GM21367 (cell line): ENCODE results near the gene VPS9D1.
"Not testable (repeated sequence)": the region's sequence is repeated elsewhere in the genome, so short reads cannot be mapped to it uniquely, and the experiment has no call there.

Experiments used
- ATAC-seq: cut with Tn5 transposase; IDR thresholded peaks from one replicate; pipeline ENCODE4 v1.9.1; 2021; ENCODE audit not compliant: unreplicated experiment

Gene VPS9D1

DNA sequence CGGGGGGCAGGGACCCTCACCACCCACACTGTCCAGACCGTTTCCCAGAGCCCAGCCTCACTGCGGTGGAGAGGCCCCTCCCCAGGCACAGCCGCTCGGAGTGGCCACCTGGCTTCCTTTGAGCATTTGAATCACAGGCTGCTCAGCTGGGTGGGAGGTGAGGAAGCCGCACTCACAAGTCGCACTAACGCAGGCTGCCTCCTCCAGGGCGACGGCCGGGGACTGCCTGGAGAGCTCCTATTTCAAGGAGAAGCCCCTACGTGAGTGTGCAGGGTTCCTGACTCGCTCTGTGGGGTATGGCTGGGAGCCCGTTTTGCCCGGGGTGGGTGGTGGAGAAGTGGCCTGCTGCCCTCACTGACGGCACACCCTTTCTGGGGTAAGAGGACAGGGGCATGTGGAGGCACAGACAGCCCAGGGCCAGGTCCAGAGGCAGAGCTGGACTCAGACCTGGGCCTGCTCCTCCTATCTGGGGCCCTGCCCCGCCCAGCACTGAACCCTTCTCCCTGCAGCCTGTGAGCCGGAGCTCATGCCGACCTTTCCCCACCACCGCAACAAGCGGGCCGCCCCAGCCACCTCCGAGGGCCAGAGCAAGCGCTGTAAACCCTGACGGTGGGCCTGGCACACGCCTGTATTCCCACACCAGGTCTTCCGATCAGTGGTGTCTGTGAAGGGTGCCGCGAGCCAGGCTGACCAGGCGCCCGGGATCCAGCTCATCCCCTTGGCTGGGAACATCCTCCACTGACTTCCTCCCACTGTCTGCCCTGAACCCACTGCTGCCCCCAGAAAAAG lies 25.4 kb downstream of the VPS9D1 start:
- ATAC-seq, result no peak

DNA sequence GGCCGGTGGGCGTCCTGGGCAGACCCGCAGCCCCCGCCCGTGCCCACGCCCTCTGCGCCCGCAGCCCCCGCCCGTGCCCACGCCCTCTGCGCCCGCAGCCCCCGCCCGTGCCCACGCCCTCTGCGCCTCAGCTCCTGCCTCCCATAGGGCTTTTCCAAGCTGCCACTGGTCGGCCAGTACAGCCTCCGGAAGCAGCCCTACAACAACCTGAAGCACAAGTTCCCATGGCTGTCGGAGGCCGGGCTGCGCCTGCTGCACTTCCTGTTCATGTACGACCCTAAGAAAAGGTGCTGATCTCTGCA lies 26.0 kb downstream of the VPS9D1 start:
- ATAC-seq, result not testable (repeated sequence)

DNA sequence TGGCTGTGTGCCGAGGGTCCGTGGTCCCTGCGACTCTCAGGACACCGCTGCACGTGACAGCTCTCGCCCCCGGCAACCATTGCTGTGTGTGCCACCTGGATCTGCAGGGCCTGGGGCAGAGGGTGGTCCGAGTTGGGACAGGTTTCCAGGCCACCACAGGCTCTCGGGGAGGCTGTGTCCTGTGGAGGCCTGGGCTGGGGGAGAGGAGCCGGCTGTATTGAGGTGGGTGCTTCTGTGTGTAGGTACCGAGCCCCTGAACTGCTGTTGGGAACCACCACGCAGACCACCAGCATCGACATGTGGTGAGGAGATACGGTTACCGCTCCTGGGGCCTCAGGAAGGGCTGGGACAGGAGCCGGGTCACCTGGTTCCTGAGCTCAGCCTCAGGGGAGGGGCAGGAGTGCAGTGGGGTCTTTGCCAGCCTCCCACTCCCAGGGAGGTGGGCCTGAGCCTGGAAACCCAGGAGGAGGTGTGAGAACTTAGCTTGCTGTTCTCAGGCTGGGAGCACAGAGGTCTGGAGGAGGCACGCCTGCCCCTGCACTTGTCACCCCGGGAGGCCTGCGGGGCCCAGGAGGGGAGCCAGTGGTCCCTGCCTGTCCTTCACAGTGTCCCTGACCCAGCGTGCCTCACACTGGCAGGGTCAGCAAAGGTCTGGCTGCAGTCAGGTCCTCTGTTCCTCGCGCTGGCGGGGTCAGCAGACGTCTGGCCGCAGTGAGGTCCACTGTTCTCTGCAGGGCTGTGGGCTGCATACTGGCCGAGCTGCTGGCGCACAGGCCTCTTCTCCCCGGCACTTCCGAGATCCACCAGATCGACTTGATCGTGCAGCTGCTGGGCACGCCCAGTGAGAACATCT lies 26.5 kb downstream of the VPS9D1 start:
- ATAC-seq, result no peak

DNA sequence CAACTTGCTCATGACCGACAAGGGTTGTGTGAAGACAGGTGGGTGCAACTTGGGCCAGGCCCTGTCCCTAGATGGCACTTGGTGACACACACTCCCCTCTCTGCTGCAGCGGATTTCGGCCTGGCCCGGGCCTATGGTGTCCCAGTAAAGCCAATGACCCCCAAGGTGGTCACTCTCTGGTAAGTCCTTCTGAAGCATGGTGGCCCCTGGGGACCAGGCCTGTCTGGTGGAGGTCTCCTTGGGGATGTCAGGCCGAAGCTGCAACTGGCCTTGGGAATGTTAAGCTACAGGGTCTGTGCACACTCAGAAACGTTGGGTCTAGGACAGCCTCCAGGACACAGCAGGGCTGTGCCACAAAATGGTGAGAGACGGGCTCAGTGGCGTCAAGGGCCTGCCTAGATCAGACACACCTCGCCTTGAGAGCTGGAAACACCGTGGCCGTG lies 27.4 kb downstream of the VPS9D1 start:
- no peak for ATAC-seq

DNA sequence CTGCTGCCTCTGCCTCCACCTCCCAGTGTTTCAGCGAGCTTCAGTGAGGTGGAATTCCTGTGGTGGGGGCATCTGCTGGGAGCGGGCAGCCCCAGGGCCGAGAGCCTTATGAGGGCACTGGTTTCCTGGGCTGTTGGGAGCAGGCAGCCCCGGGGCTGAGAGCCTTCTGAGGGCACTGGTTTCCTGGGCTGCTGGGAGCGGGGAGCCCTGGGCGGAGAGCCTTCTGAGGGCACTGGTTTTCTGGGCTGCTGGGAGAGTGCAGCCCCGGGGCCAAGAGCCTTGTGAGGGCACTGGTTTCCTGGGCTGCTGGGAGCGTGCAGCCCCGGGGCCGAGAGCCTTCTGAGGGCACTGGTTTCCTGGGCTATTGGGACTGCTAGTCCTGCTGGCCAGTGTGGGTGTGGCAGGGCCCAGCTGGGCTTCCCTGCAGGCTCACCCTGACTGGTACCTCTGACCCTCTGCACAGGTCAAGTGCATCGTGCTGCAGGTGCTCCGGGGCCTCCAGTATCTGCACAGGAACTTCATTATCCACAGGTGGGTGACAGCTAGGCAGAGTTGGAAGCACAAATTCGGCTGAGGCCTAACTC lies 28.6 kb downstream of the VPS9D1 start:
- ATAC-seq, result no peak

DNA sequence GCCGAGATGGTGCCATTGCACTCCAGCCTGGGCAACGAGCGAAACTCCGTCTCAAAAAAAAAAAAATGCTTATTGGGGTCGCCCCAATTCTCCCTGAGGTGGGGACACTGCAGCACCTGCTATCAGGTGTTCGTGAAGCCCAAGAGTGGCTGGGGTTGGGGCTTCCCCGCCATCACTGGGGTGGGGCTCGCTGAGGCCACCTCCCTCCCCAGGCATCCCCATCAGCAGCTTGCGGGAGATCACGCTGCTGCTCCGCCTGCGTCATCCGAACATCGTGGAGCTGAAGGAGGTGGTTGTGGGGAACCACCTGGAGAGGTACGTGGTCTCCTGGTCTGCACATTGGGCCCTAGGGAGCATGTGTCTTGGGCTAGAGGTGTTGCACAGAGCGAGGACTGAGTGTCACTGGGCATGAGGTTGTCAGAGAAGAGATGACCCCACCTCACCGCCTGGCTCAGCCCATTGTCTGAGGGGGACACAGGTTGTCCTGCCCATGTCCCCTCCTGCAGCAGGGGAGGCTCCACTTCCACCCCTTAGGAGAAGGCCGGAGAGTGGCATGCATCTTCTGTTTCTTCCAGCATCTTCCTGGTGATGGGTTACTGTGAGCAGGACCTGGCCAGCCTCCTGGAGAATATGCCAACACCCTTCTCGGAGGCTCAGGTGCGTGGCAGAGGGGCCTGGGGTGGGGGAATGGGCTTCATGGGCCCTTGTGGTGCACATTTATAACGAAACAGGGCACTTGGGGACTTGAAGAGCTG lies 29.3 kb downstream of the VPS9D1 start:
- no peak for ATAC-seq

DNA sequence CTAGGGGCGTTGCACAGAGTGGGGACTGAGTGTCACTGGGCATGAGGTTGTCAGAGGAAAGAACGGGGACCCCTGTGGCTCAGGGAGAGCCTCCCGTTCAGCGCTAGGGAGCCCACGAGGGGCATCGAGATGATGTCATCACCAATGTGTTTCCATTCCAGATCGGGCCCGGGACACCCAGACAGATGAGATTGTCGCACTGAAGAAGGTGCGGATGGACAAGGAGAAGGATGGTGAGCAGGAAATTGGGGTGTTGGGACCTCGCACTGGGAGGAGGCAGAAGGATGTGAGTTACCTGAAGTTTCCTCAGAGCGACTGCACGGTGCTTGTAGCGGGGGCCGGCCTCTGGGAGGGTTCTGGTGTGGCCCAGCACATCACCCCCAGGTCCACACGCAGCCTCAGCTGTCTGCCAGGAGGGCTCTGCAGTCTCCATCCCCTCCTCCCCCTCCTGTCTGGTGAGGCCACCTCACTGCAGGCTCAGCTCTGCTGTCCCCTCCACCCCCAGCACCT lies 30.3 kb downstream of the VPS9D1 start:
- ATAC-seq, result no peak

DNA sequence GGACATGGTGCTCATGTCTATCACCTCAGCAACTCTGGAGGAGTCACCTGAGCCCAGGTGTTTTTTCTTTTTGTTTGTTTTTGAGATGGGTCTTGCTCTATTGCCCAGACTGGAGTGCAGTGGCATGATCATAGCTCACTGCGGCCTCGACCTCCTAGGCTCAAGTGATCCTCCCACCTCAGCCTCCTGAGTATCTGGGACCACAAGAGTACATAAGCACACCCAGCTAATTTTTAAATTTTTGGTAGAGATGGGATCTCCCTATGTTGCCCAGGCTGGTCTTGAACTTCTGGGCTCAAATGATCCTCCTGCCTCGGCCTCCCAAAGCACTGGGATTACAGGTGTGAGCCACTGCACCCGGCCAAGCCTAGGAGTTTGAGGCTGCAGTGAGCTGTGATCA lies 31.1 kb downstream of the VPS9D1 start:
- not testable (repeated sequence) for ATAC-seq

DNA sequence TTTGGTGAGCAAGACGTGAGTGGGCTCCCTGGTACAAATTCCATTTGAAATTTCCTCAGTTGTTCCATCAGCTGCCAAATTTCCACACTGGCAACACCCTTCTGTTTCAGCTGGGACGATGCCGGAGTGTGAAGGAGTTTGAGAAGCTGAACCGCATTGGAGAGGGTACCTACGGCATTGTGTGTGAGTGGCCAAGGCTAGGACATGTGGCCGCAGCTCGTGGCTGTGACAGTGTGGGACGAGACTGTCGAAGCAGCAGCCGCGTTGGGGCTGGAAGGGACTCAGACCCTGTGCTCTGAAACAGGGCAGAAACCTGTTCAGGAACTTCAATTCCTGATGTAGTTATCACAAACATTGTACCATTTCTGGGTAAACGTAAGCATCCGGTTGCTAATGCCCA lies 31.6 kb downstream of the VPS9D1 start:
- ATAC-seq, result no peak

DNA sequence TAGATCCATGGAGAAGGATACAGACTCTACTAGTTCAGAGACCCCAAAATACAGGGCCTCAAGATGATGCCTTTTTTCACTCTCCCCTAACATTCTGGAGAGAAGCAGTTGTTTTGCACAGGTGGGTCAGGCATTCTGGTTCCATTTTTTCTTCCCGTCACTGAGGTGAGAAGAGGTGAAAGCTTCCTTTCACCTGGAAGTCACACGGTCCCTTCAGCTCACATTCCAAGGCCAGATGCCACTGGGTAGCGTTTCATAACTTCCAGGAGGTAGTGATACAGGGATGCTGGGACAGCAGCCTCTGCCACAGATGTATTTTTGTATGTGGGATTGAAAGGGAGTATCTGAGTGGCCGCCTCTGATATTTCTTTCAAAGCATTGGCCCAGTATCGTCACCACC lies 32.3 kb downstream of the VPS9D1 start:
- no peak for ATAC-seq

DNA sequence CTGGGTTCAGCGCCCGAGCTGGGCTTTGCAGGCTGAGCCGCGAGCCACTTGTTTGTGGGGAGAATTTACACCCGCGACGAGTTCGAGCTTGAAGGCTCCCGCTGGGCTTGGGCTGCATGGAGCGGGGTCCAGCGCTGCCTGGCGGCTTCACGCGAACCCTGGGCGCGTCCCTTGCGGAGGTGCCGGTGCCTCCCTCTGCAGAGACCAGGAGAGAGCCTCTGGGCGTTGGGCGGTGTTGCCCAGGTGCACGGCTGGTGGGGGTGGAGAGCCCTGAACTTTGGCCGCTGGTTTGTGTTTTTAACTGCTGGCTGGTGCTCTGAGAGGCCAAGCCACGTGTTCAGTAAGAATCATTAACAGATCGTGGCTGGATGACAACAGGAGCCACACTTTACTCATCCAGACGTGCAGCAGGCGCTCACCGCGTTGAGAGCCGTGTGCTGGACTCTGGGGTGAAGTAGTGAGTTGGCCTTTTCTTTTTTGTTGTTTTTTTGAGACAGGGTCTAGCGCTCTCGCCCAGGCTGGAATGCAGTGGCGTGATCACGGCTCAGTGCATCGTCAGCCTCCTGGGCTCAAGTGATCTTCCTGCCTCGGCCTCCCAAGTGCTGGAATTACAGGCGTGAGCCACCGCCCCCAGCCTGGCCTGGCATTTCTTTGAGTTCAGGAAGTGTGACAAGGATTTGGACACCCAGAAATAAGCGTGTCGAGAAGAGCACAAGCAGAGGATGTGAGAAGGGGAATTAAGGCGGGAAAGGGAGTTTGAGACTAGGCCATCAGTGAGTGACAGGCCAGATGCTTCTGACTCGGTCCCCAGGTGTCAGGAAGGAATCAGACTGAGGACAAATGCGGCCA lies 33.4 kb downstream of the VPS9D1 start:
- peak; percentile 23 for ATAC-seq

DNA sequence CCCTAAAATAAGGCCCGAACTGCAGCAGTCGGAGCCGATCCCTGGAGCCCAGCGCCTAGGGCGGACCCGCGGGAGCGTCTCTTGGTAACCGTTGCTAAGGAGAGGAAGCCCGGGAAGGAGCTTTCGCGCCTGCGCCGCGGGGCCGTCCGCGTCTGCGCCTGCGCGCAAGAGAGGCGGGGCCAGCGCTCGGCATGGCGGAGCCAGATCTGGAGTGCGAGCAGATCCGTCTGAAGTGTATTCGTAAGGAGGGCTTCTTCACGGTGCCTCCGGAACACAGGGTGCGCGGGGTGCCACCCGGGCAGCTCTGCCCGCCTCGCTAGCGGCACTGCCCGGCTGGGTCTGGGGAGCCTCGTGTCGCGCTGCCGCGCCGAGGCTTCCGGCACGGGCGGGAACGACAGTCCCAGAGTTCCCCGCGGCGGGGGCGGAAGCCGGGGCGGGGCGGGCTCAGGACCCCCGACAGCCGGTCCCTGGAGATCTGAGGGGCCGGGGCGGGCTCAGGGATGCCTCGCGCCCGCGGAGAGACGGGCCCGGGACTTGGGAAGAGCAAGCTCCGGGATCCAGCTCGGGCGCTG lies 34.1 kb downstream of the VPS9D1 start, which contains the start of gene CDK10:
Gene CDK10 (plus strand): TSS at position 170 of the 572 bp plus-strand sequence. CDS start 22 bp downstream, at position 192.
- ATAC-seq, result peak; percentile 58

DNA sequence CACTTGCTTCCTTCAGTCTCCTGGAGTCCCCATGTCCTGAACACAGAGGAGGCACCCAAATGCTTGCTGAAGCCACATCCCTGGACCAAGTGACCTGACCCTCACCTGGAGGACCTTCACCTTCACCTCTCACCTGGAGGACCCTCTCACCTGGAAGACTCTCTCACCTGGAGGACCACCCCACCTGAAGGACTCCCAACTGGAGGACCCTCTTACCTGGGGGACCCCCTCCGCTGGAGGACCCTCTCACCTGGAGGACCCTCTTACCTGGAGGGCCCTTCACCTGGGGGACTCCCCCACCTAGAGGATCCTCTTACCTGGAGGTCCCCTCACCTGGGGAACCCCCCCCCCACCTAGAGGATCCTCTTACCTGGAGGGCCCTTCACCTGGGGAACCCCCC lies 34.8 kb downstream of the VPS9D1 start:
- ATAC-seq, result no peak

DNA sequence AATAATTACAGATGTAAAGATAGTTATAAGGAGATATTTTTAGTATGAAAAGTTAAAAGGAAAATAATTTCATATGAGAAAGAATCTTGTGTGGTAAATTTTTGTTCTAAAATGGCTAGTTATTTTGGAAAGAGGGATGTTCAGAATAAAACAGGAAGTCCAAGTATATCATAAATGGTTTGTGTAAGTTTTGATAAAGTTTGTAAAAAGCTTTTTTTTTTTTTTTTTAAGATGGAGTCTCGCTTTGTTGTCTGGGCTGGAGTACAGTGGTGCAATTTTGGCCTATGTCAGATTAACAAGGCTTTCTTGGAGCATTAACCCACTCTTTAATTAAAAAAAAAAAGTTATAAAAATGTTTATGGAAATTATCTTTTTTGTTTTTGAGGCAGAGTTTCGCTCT lies 42.4 kb downstream of the VPS9D1 start:
- no peak for ATAC-seq

DNA sequence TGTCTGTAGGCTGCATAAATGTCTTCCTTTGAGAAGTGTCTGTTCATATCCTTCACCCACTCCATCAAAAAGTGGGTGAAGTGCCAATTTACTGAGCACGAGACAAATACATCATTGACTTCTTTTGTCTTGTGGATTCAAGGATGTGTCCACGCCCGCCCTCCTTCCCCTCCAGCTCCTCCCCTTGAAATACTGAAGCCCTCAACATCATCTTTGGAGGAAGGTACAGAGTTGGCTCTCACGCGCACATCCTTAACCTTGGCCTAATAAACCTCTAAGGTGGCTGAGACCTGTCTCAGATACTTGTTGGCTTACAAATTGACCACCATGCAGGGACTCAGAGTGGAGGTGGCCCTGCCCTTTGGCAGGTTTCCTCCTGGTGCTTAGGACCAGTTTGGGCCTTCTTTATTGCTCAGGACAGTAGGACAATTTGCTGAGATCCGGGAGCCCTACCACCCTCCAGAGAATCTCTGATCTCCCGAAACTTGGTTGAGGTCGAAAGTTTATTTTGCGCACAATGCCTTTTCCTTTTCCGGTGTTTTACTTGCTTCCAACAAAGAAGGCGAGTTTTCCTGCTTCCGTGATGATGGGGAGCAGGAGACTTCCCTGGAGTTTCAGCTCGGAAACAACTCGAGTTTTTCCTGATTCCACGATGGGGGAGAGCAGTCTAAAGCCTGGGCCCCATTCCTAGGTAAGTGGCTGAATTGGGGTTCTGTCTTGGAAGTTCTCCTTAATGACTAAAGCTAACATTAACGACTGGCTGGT lies 48.3 kb downstream of the VPS9D1 start:
- no peak for ATAC-seq

DNA sequence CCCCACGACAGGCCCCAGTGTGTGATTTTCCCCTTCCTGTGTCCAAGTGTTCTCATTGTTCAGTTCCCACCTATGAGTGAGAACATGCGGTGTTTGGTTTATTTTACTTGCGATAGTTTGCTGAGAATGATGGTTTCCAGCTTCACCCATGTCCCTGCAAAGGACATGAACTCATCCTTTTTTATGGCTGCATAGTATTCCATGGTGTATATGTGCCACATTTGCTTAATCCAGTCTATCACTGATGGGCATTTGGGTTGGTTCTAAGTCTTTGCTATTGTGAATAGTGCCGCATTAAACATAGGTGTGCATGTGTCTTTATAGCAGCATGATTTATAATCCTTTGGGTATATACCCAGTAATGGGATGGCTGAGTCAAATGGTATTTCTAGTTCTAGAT lies 49.1 kb downstream of the VPS9D1 start:
- ATAC-seq, result not testable (repeated sequence)

DNA sequence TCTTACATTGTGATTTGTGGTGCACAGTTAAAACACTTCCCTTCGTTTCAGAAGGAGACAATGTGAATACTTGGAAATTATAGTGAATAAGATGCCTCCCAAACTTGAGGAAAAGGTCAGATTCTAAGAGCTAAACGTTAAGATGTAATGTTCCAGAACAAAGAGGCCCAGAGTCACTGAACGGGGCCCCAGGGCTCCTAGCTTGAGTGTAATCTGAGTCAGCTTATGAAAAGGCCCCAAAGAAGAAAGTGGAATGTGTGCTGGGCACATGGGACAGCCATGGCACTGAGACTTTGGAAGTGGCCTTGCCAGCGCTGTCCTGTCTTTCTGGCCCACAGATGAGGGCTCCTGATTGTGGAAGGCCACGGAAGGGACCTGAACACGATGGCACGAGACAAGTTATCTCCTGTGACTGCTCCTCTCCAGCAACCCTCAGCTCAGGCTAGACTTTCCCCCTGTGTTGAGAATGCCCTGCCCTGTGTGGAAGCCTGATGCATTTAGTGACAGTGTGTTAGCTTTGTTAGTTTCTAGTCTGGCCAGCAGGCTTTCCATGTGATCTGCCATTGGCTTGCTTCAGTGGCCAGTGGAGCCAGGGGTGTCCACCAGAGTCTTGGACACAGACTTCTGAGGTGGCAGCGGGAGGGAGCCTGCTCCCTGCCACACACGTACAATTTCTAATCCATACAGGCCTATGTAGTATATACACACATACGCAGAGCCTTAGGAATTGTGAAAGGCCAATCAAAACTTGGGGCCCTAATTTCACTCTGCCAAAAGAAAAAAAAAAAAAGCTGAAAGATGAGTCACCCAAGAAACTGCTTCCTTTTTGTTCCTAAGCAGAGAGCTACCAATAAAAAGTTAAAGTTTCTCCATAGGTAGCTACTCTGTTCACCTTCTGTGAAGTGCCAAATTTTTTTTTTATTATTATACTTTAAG lies 49.9 kb downstream of the VPS9D1 start:
- ATAC-seq, result no peak

DNA sequence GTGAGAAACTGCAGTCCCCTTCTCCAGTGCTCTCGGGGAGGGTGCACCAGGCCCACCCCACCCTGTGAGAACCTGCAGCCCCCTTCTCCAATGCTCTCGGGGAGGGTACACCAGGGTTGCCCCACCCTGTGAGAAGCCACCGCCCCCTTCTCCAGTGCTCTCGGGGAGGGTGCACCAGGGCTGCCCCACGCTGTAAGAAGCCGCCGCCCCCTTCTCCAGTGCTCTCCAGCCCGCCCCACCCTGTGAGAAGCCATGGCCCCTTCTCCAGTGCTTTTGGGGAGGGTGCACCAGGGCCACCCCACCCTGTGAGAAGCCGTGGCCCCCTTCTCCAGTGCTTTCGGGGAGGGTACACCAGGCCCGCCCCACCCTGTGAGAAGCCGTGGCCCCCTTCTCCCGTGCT lies 50.9 kb downstream of the VPS9D1 start:
- ATAC-seq, result no peak
